Central memory CD8-positive, alpha-beta T cell (primary cell): ENCODE results near the gene PPP1R27.

Source experiments
- ATAC-seq: fragments of 150-1000 bp; cut with Tn5 transposase; replicated peaks from 2 replicates; pipeline ENCODE4 v1.10.0; 2022; ENCODE audit warnings: mild to moderate bottlenecking, moderate FRiP score, moderate number of reproducible peaks; ENCODE audit not compliant: poor library complexity, severe bottlenecking; ENCODE audit errors: extremely low read depth
- DNase-seq, 2 donors: peaks; one replicate each; pipeline ENCODE4 v3.0.0; 2021; ENCODE audit warnings: low spot score in 2 of 2
- H3K27ac Mint-ChIP-seq: one replicate; pipeline ENCODE4 v1.8.0; 2022; ENCODE audit warnings: low read depth, mild to moderate bottlenecking, moderate library complexity, mixed read lengths
- H3K27me3 Mint-ChIP-seq: one replicate; pipeline ENCODE4 v1.8.0; 2022; ENCODE audit warnings: mixed read lengths
- H3K36me3 Mint-ChIP-seq: one replicate; pipeline ENCODE4 v1.8.0; 2022; ENCODE audit warnings: mild to moderate bottlenecking, moderate library complexity, mixed read lengths; ENCODE audit not compliant: insufficient read depth
- H3K4me1 Mint-ChIP-seq: one replicate; pipeline ENCODE4 v1.8.0; 2022; ENCODE audit warnings: mixed read lengths
- H3K4me3 Mint-ChIP-seq: one replicate; pipeline ENCODE4 v1.8.0; 2022; ENCODE audit warnings: mild to moderate bottlenecking, moderate library complexity, mixed read lengths
- H3K9me3 Mint-ChIP-seq: one replicate; pipeline ENCODE4 v1.8.0; 2022; ENCODE audit warnings: mixed read lengths

PPP1R27 gene

GRCh38 chr17:81792675-81793615 is 41.9 kb downstream of the PPP1R27 start:
- Mint-ChIP-seq H3K9me3 (no peaks in the 10 kb centered on the region), H3K4me3 (no peak overlapping the region), H3K4me1 (no peaks in the 10 kb centered on the region), H3K27ac (no peak overlapping the region), H3K36me3 (no peaks in the 10 kb centered on the region), H3K27me3 (no peaks in the 10 kb centered on the region)
- no peak for DNase-seq
- ATAC-seq: no peak
